HT1080 (cell line): Measurements from ENCODE around the gene GGCX. TPM values are rescaled to one million over a fixed set of nuclear protein-coding genes. Genes with fewer than 3 reads are reported as not detected.

Experiments
- DNase-seq: peaks from one replicate; pipeline ENCODE4 v3.0.0-alpha.2; 2015; ENCODE audit warnings: low read depth
- small RNA-seq: library from RNA; depleted of rRNA; stranded (forward); fragments of <200 nt; gene quantifications from one replicate; pipeline ENCODE3, GENCODE V24; 2014
- total RNA-seq: library from RNA; depleted of rRNA; stranded (reverse); fragments of >200 nt; shearing (Covaris generic); gene quantifications from 2 replicates; pipeline ENCODE4 v1.2.3, GENCODE V29; 2014; rRNA removed

The GGCX gene
- total RNA-seq, 1 experiment from 2014 or later = 41.9 TPM

DNA sequence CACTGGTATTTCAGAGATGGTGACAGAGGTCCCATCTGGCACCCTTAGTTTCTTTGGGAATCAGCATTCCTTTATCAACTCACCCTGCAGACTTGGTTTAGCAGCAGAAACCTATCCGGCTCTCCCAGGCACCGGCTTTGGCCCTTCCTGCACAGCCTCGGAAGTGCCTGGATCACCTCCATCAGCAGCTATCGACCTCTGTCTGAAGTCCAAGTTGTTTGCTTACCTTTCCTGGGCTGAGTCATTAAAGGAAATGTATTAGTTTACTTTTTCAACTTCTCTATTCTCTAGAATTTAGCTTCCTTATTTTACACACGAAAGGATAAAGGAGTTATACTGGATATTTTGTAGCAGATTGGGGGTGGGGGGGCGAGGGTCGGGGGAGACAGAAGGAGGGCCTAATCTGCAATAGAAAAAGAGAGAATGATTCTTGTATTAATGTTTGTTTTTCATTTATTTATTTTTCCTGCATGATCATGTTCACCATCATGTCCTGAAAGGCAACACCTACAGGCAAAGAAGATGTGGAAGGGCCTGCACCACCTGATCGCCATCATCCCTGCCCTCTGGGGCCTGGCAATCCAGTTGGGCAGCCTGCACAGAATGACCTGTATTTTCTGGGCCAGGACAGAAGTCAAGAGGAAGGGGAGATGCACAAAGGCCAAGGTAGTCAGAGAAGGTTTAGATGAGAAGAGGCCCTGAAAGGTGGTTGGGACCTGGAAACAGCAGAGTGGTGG lies 44.5 kb downstream of the GGCX start:
- no peak for DNase-seq

DNA sequence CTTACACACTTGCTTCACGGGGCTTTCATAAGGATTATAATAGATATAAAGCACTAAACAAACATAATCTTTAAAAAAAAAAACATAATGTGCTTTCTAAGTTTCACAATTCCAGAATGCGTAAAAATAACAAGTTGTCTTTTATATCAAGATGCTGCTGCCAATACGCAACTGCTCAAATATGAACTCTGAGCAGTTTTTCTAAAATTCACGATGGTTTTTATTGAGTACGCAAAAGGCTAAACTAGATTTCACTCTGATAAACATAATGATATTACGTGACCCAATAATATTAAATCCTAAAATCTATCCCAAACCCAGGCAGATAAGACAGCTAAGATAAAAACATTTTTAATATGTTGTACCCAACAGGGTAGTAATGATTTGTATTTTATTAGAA lies 47.0 kb downstream of the GGCX start:
- DNase-seq = no peak

DNA sequence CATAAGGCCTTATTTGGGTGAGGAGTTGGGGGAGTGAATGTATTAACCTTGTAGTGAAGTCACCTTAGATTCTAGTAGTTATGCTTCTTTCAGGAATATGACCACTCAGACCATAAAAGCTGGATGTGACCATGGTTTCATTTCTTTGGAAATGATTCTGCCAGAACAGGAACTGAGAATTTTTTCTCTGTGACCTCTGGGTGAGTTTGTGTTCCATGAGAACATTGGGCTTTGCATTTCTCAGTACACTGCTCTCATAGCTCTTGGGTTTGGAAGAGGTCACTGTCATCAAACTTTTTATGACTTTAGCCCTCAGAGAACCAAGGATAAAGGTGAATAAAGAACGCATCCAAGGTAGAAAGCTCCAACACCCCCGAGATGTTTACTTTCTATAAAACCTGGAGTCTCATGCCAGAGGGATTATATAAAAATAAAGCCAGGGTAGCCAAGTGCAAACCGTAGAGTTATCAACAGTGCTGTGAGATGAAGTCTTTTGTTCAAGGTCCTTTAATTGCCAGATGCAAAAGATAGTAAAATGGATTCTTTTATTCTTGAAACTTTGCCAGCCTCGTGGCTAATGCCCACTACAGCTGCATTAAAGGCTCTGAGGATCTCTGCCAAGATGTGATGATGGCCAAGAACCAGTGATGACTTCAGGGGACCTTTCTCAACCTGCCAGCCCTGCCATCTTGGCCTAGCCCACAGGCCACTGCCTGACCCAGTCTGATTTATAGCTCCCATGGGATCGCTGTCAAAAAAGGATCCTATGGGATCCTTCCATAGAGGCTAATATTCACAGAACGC lies 50.1 kb downstream of the GGCX start:
- DNase-seq = no peak

DNA sequence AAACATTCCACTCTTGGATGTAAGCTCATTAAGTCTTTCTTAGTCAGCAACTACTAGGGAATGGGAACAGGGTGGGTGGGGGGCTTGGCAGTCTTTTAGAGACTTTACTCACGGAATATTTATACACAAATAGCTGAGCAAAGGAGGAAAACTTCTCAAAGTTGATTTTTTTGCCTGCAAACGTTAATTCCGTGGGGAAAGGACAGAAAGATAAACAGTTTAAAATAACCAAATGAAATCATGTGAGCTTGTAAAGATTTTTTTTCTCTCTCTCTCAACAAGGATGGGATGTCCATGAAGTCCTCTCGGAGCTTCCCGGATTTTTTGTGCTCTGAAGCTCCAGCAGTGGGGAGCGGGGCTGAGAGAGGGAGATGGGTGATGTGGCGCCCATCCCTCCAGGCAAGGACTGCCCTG lies 54.5 kb downstream of the GGCX start:
- no peak for DNase-seq

DNA sequence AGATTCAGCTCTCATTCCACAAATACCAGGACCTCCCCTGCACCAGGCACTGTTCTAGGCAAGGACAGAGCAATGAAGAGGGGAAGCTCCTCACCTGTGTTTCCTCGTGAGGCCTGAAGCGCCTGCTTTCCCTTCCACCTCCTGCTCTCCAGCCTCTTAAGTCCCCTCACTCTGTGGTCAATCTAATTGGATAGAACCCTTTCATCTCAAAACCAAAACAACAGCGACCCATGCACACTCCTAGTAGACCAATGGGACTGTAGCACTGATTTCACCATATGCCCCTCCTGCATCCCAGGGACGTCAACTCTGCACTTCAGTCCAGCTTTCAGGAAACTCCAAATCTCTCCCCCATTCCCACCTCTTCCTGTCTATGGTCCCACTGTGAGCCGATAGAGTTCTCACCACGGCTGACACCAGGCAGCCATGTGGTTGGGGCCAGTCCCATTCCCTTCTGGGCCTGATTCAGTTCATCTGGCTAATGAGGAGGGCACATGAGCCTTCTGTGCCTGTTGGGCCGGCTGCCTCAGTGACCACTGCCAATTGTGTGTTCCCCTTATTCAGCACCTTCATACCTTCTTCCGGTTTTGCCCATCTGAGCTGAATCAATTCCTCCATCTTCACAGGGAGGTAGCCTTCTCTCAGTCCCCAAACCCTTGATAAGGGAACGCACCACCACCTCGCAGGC lies 55.6 kb downstream of the GGCX start:
- DNase-seq = no peak

DNA sequence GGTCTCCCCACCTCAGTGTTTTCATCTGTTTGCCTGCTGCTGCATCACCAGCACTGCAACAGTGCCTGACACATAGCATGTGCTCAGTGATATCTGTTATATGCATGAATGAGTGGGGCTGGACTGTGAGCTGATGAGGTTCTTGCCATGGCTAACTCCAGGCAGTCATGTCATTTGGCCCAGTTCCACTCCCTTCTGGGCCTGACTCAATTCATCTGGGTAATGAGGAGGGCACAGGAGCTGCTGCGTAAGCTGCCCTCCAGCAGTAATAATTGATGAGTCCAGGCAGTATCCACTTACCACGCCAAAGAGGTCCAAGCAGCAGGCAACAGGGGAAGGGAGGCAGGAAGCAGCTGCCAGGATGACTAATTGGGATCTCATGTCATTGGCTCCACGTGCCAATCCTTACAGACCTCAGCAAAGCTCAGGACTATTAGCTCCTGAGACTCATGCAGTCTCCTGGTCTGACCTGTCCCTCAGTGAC lies 56.5 kb downstream of the GGCX start:
- DNase-seq = peak; percentile 100

DNA sequence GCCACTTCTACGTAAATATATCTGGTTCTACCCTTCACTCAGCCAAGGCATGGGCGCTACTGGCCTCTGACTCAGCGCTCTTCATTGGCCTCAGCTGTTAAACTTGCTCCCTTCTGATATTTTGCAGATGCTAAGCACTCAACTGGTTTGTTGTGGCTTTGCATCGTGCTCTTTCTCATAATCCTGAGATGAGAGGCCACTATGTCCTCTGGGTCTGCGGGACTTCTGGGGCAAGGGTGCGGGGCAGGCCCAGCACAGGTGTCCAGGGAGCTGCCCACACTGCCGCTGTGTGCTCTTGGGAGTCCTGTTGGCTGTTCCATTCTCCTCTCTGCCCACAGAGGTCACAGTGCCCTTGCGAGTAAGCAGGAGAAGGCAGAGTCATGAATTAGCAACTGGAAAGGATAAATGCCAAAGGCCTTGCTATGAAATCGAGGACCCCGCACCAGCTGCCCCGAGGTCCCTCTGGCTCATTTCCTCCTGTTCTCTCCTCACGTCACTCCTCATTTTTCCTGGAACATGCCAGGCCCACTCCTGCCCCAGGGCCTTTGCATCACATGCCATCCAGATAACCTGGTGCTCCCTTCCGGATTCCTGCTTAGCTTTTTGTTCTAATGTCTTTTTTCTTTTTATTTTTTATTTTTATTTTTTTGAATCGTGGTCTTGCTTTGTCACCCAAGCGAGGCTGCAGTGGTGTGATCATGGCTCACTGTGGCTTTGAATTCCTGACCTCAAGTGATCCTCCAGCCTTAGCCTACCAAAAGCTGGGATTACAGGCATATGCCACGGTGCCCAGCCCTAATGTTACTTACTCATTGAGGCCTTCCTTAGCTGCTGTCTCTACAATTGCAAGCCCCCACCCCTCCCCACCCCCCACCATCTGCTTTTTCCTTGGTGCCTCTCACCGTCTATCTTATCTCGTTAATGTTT lies 57.2 kb downstream of the GGCX start:
- peak; percentile 56 for DNase-seq

DNA sequence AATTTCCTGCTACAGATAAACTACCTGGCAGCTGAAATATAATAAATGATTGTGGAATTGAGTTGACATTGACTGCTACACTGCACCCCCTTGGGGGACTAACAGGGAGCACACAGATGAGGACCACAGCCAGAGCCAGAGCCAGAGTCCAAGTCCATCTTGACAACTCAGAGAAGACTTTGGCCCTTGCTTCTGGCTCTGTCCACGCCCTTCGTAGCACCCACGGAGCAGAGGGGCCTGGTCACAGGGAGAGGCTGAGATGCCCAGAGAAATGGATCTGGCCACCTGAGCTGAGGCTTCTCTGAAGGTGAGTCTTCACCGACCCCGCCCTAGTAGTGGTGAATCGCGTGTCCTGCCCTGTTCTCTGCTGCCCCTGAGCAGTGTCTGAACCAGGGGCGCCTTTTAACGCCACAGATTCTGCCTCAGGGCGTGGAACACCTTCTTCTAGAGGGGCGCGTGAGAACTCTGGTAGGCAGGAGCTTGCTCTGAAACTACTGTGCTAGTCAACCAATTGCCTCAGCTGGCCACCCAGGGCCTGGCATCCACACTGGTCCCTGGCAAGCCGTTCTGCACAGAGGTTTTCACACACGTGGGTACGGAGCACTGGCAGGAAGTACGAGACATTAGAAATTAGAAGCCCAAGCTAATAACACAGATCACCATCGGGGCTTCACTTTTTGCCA lies 58.0 kb downstream of the GGCX start:
- DNase-seq = no peak

DNA sequence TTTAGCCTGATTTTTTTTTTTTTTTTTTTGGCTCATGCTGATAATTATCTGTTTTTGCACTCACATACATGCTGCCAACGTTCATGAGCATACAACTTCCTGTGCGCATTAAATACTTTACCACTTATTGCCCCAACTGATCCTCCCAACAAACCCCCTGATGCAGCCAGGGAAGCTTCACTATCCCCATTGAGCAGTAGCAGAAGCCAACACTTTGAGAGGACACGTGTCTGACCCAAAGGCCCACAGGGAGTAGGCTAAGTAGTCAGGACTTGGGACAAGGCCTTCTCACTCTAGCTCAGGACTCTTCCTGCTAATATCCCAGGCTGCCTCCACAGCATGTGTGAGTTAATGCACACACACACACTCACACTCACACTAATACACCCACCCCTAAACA lies 58.6 kb downstream of the GGCX start:
- no peak for DNase-seq

DNA sequence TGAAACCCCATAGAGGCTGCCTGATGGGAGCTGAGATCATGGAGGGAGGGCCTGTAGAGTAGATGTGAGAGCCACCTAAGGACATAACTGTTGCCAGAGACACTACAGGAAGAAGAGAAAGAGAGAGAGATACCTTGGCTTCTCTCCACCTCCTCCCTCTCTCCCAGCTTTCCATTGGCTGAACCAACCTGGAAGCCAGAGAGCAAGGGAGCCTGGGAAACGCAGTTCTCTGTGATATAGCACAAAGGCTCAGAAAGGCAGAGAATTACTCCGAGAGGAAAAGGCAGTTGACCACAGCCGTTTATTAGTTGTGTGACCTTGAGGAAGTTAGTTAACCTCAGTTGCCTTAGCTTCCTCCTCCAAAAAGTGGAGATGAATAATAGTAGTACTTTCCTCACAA lies 60.0 kb downstream of the GGCX start:
- DNase-seq = peak; percentile 39

DNA sequence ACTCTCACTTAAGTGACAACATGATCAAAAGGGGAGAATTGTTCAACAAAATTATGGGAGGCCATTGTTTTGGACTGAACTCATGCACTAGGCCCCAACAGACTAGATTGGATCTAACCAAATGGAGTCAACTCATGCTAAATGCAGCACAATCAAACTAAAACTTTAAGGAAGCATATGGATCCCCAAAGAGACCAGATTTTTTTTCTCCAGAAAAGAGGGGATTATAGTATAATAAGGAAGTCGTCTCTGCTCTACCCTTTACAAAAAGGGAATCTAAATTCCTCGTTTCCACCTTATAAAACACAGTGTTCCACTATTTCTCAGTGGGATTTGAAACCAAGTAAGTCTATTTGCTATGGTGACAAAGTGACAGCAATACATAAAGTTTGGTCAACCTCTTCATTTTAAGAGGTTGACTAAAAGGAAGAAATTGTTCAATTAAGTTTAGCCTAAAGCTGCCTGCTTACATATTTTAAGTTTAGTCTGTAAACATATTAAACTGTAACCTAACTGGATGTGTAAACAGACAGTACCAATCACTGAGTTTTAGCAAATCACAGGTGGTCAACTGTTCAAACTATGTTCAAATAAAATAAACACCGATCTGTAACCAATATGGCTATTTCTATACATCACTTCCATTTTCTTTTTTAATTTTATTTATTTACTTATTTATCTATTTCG lies 63.2 kb downstream of the GGCX start:
- DNase-seq = no peak

DNA sequence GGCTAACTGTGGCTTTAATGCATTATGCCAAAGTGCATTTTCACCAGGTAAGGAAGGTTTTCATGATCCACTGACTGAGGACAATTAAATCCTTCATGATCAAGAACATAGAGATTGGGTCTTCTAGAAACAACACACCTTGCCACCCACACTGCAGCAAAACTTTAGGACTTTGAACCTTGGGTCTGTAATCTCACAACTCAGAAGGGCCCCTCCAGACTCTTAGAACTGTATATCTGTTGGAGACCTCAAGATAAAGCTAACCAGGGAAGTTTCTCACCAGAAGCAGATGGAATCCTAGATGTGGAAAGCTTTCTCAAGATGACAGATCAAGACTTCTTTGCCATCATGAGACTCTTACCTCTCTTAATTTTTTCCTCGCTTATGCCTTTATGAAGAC lies 64.9 kb downstream of the GGCX start:
- no peak for DNase-seq

Small RNA genes lying within 50 kb of the gene (small RNA-seq; reads per million reads assigned to genes)
- gene RN7SL126P = not detected

Other genes with a start within 250 kb of the GGCX start
- gene TGOLN2, start 233.5 kb downstream of the GGCX start, total RNA-seq = 64.2 and 73.7 TPM in 2 replicates
- 26.9 and 27.3 TPM in 2 replicates for gene RETSAT, start 207.0 kb downstream of the GGCX start, total RNA-seq
- 11.4 TPM in 2 replicates for gene ELMOD3, start 206.7 kb downstream of the GGCX start, total RNA-seq
- 349 and 399 TPM in 2 replicates for gene CAPG, start 151.1 kb downstream of the GGCX start, total RNA-seq
- gene SH2D6, start 142.8 kb downstream of the GGCX start, total RNA-seq = 0.26 TPM in 1 of 2 replicates, not detected in the other
- 82.1 and 140 TPM in 2 replicates for gene MAT2A, start 22.3 kb downstream of the GGCX start, total RNA-seq
- gene VAMP8, start 16.1 kb upstream of the GGCX start, total RNA-seq = 2.6 and 5.1 TPM in 2 replicates
- gene VAMP5, start 22.9 kb upstream of the GGCX start, total RNA-seq = not detected in 2 replicates
- 192 and 302 TPM in 2 replicates for gene RNF181, start 34.3 kb upstream of the GGCX start, total RNA-seq
- 7.0 and 9.7 TPM in 2 replicates for gene TMEM150A, start 41.2 kb upstream of the GGCX start, total RNA-seq
- 26.5 and 31.4 TPM in 2 replicates for gene C2orf68, start 50.6 kb upstream of the GGCX start, total RNA-seq
- 87.9 and 95.0 TPM in 2 replicates for gene USP39, start 54.7 kb upstream of the GGCX start, total RNA-seq
- not detected in 2 replicates for gene SFTPB, start 106.7 kb upstream of the GGCX start, total RNA-seq
- gene GNLY, start 132.9 kb upstream of the GGCX start, total RNA-seq = not detected in 2 replicates
- gene ATOH8, start 192.5 kb upstream of the GGCX start, total RNA-seq = 2.1 and 3.8 TPM in 2 replicates